GM12872 (cell line): ENCODE data around the gene FAM168A.

Experiments used
- TF ChIP-seq, protein P1 (sequence below): IDR thresholded peaks from 3 replicates; pipeline ENCODE4 v1.5.1; 2011; ENCODE audit warnings: low read depth, mild to moderate bottlenecking, low read length, moderate library complexity; ENCODE audit not compliant: insufficient read depth

The FAM168A gene

DNA sequence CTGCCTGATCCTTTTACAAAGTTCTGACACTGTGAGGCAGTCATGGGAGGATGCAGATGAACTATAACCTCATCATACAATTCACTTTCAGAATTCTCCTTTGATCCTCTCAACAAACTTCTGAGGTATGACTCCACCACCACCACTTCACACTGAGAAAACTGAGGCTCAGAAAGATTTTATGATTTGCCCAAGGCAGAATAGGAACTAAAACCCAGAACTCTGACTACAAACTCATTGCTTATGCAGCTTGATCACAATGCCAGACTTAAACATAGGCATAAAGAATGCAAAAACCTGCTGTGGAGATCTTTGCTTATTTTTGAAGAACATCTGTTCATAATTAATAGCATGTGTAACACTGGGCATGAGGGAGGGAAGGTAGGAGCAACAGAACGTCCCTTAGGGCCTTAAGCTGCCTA lies 20.4 kb downstream of the FAM168A start:
- TF ChIP-seq, protein P1, sequence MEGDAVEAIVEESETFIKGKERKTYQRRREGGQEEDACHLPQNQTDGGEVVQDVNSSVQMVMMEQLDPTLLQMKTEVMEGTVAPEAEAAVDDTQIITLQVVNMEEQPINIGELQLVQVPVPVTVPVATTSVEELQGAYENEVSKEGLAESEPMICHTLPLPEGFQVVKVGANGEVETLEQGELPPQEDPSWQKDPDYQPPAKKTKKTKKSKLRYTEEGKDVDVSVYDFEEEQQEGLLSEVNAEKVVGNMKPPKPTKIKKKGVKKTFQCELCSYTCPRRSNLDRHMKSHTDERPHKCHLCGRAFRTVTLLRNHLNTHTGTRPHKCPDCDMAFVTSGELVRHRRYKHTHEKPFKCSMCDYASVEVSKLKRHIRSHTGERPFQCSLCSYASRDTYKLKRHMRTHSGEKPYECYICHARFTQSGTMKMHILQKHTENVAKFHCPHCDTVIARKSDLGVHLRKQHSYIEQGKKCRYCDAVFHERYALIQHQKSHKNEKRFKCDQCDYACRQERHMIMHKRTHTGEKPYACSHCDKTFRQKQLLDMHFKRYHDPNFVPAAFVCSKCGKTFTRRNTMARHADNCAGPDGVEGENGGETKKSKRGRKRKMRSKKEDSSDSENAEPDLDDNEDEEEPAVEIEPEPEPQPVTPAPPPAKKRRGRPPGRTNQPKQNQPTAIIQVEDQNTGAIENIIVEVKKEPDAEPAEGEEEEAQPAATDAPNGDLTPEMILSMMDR, result no peak

GRCh38 chr11:73576185-73576614 lies 21.7 kb downstream of the FAM168A start:
- TF ChIP-seq, protein P1, result no peak

- TF ChIP-seq, protein P1, result no peak
Measured at GRCh38 chr11:73570415-73571114, 27.3 kb downstream of the FAM168A start.

DNA sequence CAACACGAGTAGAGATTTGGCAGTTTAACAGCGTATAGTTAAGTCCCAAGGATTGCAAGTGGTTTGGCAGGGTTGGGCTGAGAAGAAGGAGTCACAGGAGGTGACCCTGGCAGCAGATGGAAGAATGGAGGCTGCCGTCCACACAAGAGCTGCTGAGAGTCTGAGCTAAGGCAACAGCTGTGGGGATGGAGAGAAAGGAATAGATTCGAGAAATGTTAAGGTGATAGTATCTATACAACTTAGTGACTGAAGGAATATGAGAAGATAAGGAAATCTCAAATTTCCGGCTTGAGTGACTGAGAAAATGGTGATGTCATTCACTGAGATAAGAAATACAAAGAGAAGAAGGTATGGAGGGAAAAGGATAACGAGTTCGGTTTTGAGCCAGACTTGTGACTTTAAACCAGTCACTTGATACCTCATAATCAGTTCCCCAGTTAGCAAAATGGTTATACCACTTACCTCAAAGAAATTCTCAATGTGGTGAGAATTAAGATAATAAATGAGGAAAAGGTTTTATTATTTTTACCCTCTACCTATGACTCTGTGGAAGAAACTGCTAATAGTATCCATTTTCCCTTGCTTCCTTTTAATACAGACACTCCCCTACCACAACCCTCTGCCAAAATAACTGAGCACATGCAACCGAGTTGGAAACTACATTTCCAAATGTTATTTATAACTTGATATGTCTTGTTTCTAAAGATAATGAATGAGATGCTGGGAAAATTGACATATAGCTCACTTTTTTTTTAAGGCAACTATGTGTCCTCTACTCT lies 30.7 kb downstream of the FAM168A start:
- TF ChIP-seq, protein P1, result no peak

DNA sequence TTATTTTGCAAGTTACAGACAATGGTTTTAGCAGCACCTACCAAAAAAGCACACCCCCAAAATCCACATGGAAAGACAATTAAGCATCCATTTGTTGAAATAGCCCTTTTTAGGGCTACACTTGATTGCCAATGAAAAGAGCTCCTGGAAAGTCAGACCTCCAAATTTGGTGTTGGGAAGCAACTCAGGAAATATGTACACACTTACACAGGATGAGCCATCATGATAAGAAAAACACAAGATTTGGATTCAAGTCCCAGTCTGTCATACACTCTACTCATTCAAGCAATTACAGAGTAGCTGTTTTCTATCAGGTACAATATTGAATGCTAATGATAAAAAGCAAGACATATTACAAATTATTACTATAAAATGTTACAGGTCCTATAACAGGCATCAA lies 31.5 kb downstream of the FAM168A start:
- TF ChIP-seq, protein P1, result no peak

DNA sequence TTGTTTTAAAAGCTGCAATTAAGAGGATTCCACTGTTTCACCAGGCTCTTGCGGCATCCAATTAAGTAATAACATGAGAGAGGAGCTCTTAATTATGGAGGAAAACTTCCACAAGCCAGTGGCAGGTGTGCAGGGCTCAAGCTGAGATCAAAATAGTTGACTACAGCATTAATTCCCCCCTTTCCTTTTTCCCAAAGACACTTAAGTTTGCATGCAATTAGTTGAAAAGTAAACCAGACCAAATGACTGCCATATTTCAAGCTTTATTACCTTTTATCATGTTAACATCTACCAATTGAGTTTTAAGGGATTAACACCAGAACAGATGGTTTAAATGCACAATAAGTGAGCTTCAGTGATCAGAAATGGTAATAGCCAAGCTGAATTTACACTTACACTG lies 32.1 kb downstream of the FAM168A start:
- TF ChIP-seq, protein P1, result no peak

DNA sequence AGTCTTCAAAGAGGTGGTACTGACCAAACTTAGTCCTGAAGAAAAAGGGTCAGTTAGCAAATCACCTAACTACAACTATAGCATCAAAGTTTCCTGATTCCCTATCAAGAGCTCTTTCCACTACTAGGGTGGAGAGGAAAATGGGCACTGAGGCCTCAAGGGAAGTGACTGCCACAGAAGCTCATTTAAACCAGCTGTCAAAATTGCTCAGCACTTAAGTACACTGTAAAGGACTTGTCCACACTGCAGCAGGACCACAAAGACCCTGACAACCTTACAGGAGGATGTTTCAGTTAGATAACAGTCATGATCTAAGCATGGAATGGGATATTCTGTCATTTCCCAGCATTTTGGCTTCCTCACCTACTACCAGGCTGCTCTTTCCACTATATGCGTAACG lies 33.0 kb downstream of the FAM168A start:
- TF ChIP-seq, protein P1, result no peak
